Activated T-cell treated with anti-CD3 and anti-CD28 coated beads, Interleukin-2, amount 50 U/mL, for 1 hour (primary cell): ENCODE results near the gene EIF3I.

Source experiments
- DNase-seq: peaks from one replicate; pipeline ENCODE4 v3.0.0-alpha.2; 2020

EIF3I gene

GRCh38 chr1:32221980-32222755, at the start of gene EIF3I, which contains the start of gene TMEM234:
EIF3I (plus strand) TSS chr1:32222407; CDS start chr1:32222442, 35 bp downstream.
TMEM234 (minus strand) TSS chr1:32222353; CDS start chr1:32222322, 31 bp downstream.
- DNase-seq = peak; percentile 89

- DNase-seq = no peak
Observed at GRCh38 chr1:32172621-32173245, 49.5 kb upstream of the EIF3I start.

GRCh38 chr1:32178380-32179192, 43.6 kb upstream of the EIF3I start:
- DNase-seq = no peak

GRCh38 chr1:32179193-32179442, 43.1 kb upstream of the EIF3I start:
- no peak for DNase-seq

GRCh38 chr1:32179443-32180185, 42.6 kb upstream of the EIF3I start, which contains the start of gene TXLNA:
TXLNA (plus strand) TSS chr1:32179675; CDS start chr1:32180346, 671 bp downstream.
- DNase-seq = peak; percentile 89

GRCh38 chr1:32180186-32181060, 41.8 kb upstream of the EIF3I start:
- DNase-seq = peak; percentile 47

GRCh38 chr1:32181065-32181464, 41.1 kb upstream of the EIF3I start:
- no peak for DNase-seq

- no peak for DNase-seq
Observed at GRCh38 chr1:32181563-32181962, 40.6 kb upstream of the EIF3I start.

GRCh38 chr1:32182060-32182459, 40.1 kb upstream of the EIF3I start:
- DNase-seq = no peak

- no peak for DNase-seq
Observed at GRCh38 chr1:32184650-32185049, 37.6 kb upstream of the EIF3I start.

GRCh38 chr1:32186077-32186476, 36.1 kb upstream of the EIF3I start:
- no peak for DNase-seq

- DNase-seq = no peak
Observed at GRCh38 chr1:32186491-32186890, 35.7 kb upstream of the EIF3I start.

GRCh38 chr1:32187850-32188249, 34.4 kb upstream of the EIF3I start:
- no peak for DNase-seq

GRCh38 chr1:32192220-32192948, 29.8 kb upstream of the EIF3I start:
- DNase-seq = no peak

- DNase-seq = no peak
Observed at GRCh38 chr1:32194984-32195383, 27.2 kb upstream of the EIF3I start.

- DNase-seq = no peak
Observed at GRCh38 chr1:32195531-32195930, 26.7 kb upstream of the EIF3I start.

GRCh38 chr1:32195972-32196823, 26.0 kb upstream of the EIF3I start:
- DNase-seq = no peak

GRCh38 chr1:32197074-32197473, 25.1 kb upstream of the EIF3I start:
- DNase-seq = no peak

GRCh38 chr1:32197837-32198236, 24.4 kb upstream of the EIF3I start:
- no peak for DNase-seq
